Keratinocyte (primary cell): ENCODE measurements around the gene SMARCA4. TPM values are rescaled to one million over a fixed set of nuclear protein-coding genes. Genes with fewer than 3 reads are reported as not detected.

Source experiments
- DNase-seq: peaks from one replicate; pipeline ENCODE4 v3.0.0-alpha.2; 2011; ENCODE audit warnings: low read depth, missing footprints, low spot score
- FAIRE-seq: peaks from 2 replicates; lab custom pipeline; 2011; peaks lifted over from hg19 to GRCh38; lab: Jason Lieb, UNC
- H2AFZ ChIP-seq: 2 replicates; pipeline ENCODE4 v1.6.0; 2012; ENCODE audit warnings: low read length, control low read depth, inconsistent platforms; ENCODE audit not compliant: control insufficient read depth
- H3K27ac ChIP-seq: 2 replicates; pipeline ENCODE4 v1.5.1; 2011; ENCODE audit warnings: low read length; ENCODE audit not compliant: control insufficient read depth, insufficient read depth
- H3K27me3 ChIP-seq: 3 replicates; pipeline ENCODE4 v1.6.0; 2011; ENCODE audit warnings: low read length; ENCODE audit not compliant: control insufficient read depth, insufficient read depth; ENCODE audit errors: extremely low read depth
- H3K36me3 ChIP-seq, 2 experiments: 2 replicates in 1 of 2; 3 replicates in 1 of 2; pipeline ENCODE4 v1.5.1; 2011; ENCODE audit warnings: low read length in 2 of 2, mild to moderate bottlenecking in 1 of 2; ENCODE audit not compliant: control insufficient read depth in 2 of 2, insufficient read depth in 2 of 2; ENCODE audit errors: extremely low read depth in 1 of 2
- H3K4me1 ChIP-seq: 3 replicates; pipeline ENCODE4 v1.5.1; 2011; ENCODE audit warnings: low read length; ENCODE audit not compliant: control insufficient read depth, insufficient read depth; ENCODE audit errors: extremely low read depth
- H3K4me2 ChIP-seq: 3 replicates; pipeline ENCODE4 v1.6.0; 2011; ENCODE audit warnings: low read depth, low read length; ENCODE audit not compliant: control insufficient read depth, insufficient read depth; ENCODE audit errors: extremely low read depth
- H3K4me3 ChIP-seq, 3 experiments: fragments of 200-600 bp in 1 of 3; sonication (generic) in 1 of 3; 2 replicates in 2 of 3; 3 replicates in 1 of 3; pipeline ENCODE4 v1.5.1; 2011 to 2016; ENCODE audit warnings: low read length in 3 of 3, mild to moderate bottlenecking in 3 of 3, control low read depth in 2 of 3, inconsistent platforms in 1 of 3, low read depth in 1 of 3, mixed read lengths in 1 of 3, mixed run types in 1 of 3, moderate library complexity in 1 of 3; ENCODE audit not compliant: control insufficient read depth in 2 of 3, insufficient read depth in 2 of 3; ENCODE audit errors: extremely low read depth in 1 of 3
- H3K79me2 ChIP-seq: 2 replicates; pipeline ENCODE4 v1.6.0; 2012; ENCODE audit warnings: low read length; ENCODE audit not compliant: control insufficient read depth, insufficient read depth
- H3K9ac ChIP-seq: 3 replicates; pipeline ENCODE4 v1.6.0; 2011; ENCODE audit warnings: low read length; ENCODE audit not compliant: control insufficient read depth, insufficient read depth; ENCODE audit errors: extremely low read depth
- H3K9me1 ChIP-seq: 3 replicates; pipeline ENCODE4 v1.6.0; 2011; ENCODE audit warnings: low read length; ENCODE audit not compliant: control insufficient read depth, insufficient read depth; ENCODE audit errors: extremely low read depth
- H3K9me3 ChIP-seq: 2 replicates; pipeline ENCODE4 v1.5.1; 2012; ENCODE audit warnings: low read depth, low read length; ENCODE audit not compliant: control insufficient read depth
- H4K20me1 ChIP-seq: 3 replicates; pipeline ENCODE4 v1.6.0; 2011; ENCODE audit warnings: low read length; ENCODE audit not compliant: control insufficient read depth, insufficient read depth; ENCODE audit errors: extremely low read depth
- CTCF ChIP-seq, 3 experiments: IDR thresholded peaks in 1 of 3; conservative IDR thresholded peaks in 1 of 3; optimal IDR thresholded peaks in 1 of 3; 2 replicates in 2 of 3; 3 replicates in 1 of 3; pipeline versions ENCODE3 to v1.5.1; 2011; ENCODE audit warnings: low read length in 3 of 3, mild to moderate bottlenecking in 3 of 3, moderate library complexity in 2 of 3, control low read depth in 1 of 3, inconsistent platforms in 1 of 3; ENCODE audit not compliant: insufficient read depth in 2 of 3; ENCODE audit errors: extremely low read depth in 1 of 3
- EZH2 ChIP-seq: IDR thresholded peaks from one replicate; pipeline ENCODE4 v1.6.1; 2012; ENCODE audit warnings: inconsistent platforms, mild to moderate bottlenecking, low read length, moderate library complexity
- dilution Hi-C: fragments of 300-500 bp; cut with MboI; formaldehyde crosslinking; loops from one replicate; pipeline ENCODE4 v1.7.0; 2020; ENCODE audit warnings: low sequenced_read_pairs; ENCODE audit not compliant: extremely low pct_ligation_motif_present
- polyA plus RNA-seq, 5 experiments: library from polyadenylated mRNA; depleted of rRNA in 3 of 5; stranded (reverse) in 3 of 5; stranded (forward) in 1 of 5; unstranded in 1 of 5; fragments of >200 nt; gene quantifications; 1 replicate in 1 of 5; 2 replicates in 3 of 5; 3 replicates in 1 of 5; pipeline versions ENCODE4 v1.2.1 to v1.2.3, GENCODE V29; 2011 to 2012; ENCODE audit warnings: missing spikeins in 2 of 5, low read depth in 1 of 5, low replicate concordance in 1 of 5

SMARCA4 gene
- polyA plus RNA-seq, 1 donor (not counting 4 experiments of a cell fraction or from before 2014, with no cell fraction given), result 33.1 TPM

- H3K9ac ChIP-seq, result no peak overlapping the region
- no peak overlapping the region for H3K4me3 ChIP-seq
- DNase-seq, result no peak
- no peak for FAIRE-seq
- peaks cover 21 to 23% of the 10 kb centered on the region in 2 experiments for H3K36me3 ChIP-seq
- no peaks in the 10 kb centered on the region for H3K79me2 ChIP-seq
- dilution Hi-C loops, result no loop called here
- no peaks in the 10 kb centered on the region for H3K9me3 ChIP-seq
- H2AFZ ChIP-seq, result no peak overlapping the region
- no peaks in the 10 kb centered on the region for H3K27me3 ChIP-seq
- TF ChIP-seq EZH2 (no peak), CTCF (optimal IDR thresholded peaks at IDR 0.05 in 1 of 3, IDR thresholded peaks at IDR 0.05 in 1 of 3, conservative IDR thresholded peaks at IDR 0.05 in 1 of 3; ENCODE audit: extremely low read depth in 1 of 3, insufficient read depth in 2 of 3, low read length in 3 of 3) (no peak)
- no peak overlapping the region for H3K27ac ChIP-seq
- peaks cover 4% of the 10 kb centered on the region for H3K4me1 ChIP-seq
- H3K9me1 ChIP-seq, result no peaks in the 10 kb centered on the region
- H3K4me2 ChIP-seq, result no peak overlapping the region
- no peaks in the 10 kb centered on the region for H4K20me1 ChIP-seq
These were observed 48.2 kb upstream of the SMARCA4 start for GRCh38 chr19:10912619-10913018.

GRCh38 chr19:10913716-10914340, 47.0 kb upstream of the SMARCA4 start:
- no peak for FAIRE-seq

More at GRCh38 chr19:10913716-10914340, 47.0 kb upstream of the SMARCA4 start:
- peaks cover 19 to 20% of the 10 kb centered on the region in 2 experiments for H3K36me3 ChIP-seq
- H3K79me2 ChIP-seq, result no peaks in the 10 kb centered on the region
- no peak overlapping the region for H2AFZ ChIP-seq
- no peaks in the 10 kb centered on the region for H3K9me1 ChIP-seq
- no peak overlapping the region for H3K4me2 ChIP-seq
- no peaks in the 10 kb centered on the region for H4K20me1 ChIP-seq
- dilution Hi-C loops, result no loop called here
- H3K4me1 ChIP-seq, result peaks cover 4% of the 10 kb centered on the region
- no peak overlapping the region for H3K9ac ChIP-seq
- no peaks in the 10 kb centered on the region for H3K27me3 ChIP-seq
- no peak overlapping the region for H3K4me3 ChIP-seq
- TF ChIP-seq CTCF (optimal IDR thresholded peaks at IDR 0.05 in 1 of 3, IDR thresholded peaks at IDR 0.05 in 1 of 3, conservative IDR thresholded peaks at IDR 0.05 in 1 of 3; ENCODE audit: extremely low read depth in 1 of 3, insufficient read depth in 2 of 3, low read length in 3 of 3), result no peak
- TF ChIP-seq EZH2, result no peak
- no peaks in the 10 kb centered on the region for H3K9me3 ChIP-seq
- no peak for DNase-seq
- H3K27ac ChIP-seq, result no peak overlapping the region
